ENCODE data around the gene MIOS. TPM values are rescaled to one million over a fixed set of nuclear protein-coding genes. Genes with fewer than 3 reads are reported as not detected.

Gene MIOS
- 49.5 TPM for total RNA-seq

DNA sequence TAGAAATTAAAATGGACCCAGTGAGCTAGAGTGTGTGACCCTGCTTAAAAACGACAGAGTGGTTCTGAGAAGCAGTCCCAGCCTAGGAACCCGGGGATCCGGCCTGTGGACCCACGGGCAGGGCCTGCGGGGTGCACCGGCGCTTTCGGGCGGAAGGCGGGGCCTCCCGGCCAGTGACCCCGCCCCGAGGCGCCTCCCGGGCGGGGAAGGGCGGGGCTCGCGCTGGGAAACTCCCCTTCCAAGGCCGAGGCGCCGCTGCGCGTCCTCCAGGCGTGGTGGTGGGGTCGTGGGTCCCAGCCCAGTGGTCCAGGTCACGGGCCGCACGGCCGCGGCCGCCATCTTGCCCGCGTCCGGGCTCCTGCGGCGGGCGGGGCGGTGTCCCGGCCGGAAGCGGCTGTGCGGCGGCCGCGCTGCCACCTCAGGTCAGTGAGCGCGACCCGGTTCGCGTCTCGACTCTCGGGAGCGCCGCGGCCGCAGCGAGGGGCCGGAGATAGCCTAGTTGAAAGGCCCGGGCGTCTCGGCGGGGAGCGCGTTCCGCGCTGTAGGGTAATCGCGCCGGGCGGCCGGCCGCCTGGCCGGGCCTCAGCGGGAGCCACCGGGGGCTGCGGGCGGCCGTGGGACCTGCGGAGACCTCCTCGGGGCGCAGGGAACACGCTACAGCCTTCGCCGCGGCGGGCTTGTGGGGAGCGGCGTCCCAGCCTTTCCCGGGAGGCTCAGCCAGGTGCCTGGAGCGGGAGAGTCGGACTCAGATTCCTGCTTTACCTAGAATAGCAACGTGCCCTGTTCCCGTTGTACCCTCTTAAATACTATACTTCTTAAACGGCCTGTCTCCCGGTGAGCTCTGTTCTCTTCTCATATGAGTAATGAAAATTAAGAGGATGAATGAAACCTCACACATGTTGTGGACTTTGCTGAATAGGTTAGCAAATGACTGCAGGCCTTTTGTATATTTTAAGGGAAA lies at the start of gene MIOS:
Gene MIOS (plus strand): TSS at position 234 of the 961 bp plus-strand sequence. CDS start 5,592 bp downstream, outside the sequence.
- DNase-seq (ENCODE audit: low spot score), result peak; percentile 85

DNA sequence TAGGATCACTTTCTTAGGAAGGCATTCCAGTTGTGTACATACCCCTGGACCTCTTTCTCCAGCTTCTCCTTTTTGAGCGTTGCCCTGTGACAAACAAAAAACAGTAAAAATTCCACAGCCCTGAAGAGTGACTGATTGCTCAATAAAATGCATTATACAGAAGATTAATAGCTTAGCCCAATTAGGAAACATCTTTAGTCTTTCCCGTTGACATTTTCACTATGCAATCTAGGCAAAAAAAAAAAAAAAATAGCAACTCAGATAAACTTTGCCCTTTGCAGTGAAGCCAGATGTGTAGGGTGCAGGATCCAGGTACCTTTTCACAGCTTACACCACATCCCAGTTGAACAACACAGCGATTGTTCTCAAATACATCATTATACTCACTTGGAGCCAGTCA lies 48.9 kb upstream of the MIOS start:
- no peak for DNase-seq (ENCODE audit: low spot score)

DNA sequence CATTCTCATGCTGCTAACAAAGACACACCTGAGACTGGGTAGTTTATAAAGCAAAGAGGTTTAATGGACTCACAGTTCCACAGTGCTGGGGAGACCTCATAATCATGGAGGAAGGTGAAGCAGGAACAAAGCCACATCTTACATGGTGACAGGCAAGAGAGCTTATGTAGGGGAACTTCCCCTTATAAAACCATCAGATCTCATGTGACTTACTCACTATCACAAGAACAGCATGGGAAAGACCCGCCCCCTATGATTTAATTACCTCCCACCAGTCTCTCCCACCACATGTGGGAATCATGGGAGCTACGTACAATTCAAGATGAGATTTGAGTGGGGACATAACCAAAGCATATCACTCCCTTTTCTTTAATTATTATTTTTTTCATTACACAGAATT lies 47.6 kb upstream of the MIOS start:
- DNase-seq (ENCODE audit: low spot score), result no peak

DNA sequence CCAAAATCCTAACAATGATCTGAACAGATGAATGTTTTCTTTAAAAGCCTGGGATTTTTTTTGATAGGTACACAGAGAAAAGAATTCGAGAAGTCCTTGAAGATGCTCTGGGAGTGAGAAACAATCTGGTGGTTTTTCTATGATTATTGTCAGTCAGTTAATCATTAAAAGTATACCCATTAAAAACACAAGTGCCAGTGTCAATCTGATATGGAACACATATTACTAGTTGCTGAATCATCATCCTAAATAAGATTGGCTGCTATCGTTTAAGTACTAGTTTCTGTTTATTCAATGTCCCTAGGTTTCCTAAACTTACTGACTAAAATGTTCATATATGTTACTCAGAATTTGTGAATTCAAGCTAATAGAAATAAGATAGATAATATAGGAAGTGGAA lies 47.2 kb upstream of the MIOS start:
- DNase-seq (ENCODE audit: low spot score), result no peak

DNA sequence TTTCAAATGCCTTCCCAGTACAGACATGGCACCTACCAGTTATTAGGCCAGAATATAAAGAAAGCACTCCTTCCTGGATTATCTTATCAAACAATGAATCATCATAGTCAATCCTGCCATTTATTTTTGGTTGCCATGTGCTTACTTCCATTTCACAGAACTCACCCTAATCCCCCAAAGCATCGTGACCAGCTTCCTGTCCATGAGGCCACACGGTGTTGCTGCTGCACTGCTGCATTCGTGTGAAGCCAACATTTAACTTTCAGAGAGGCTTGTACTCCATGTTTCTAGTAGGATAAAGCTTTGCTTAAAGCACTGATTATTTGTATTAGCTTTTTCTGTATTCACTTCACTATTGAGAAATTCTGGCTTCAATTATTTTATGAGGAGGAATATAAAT lies 45.4 kb upstream of the MIOS start:
- no peak for DNase-seq (ENCODE audit: low spot score)

DNA sequence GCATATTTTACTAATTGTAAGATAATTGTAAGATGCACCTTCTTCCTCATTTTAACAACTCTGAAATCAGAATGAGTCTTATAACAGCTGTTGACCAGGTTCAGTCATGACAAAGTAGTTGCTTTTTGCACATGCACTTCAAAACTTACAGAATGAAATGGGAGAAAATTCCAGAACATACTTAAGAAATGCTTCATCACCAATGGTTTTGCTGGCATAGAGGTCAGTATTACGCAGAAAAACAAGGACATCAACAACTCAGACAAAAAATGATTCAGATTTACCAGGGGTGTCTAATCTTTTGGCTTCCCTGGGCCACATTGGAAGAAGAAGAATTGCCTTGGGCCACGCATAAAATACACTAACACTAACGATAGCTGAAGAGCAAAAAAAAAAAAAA lies 44.3 kb upstream of the MIOS start:
- DNase-seq (ENCODE audit: low spot score), result no peak

DNA sequence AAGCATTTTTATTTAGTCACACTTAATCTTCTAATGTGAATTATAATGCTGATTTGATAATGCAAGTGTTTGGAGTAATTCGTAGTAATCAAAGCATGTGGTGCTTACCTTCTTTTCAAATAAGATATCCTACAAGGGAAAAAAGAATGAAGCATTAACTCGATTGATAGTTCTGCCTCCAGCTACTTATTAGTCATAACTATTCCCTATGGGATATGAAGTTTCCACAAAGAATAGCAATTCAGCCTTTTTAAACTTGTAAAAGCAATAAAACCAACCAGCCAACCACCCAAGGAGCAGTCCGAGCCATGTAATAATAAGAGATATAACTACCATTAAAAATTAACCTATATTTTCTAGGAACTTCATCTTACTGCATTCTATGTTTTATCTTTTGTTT lies 42.6 kb upstream of the MIOS start:
- no peak for DNase-seq (ENCODE audit: low spot score)

DNA sequence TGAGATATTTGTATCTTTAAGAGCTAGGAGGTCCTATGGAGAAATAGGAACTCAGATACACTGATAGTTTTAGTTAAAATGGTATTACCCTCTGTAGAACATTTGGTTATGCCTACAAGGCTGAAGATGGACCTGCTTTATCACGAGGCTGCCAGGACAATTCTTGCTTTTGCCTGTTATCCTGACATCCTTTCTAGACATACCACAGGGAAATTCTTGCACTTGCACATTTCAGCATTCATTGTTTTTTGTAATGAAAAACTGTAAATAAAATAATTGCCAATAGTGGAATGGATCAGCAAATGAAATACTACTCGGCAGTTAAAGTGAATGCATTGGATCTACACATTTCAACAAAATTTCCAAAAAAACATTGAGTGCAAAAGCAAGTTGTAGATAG lies 40.7 kb upstream of the MIOS start:
- DNase-seq (ENCODE audit: low spot score), result no peak

DNA sequence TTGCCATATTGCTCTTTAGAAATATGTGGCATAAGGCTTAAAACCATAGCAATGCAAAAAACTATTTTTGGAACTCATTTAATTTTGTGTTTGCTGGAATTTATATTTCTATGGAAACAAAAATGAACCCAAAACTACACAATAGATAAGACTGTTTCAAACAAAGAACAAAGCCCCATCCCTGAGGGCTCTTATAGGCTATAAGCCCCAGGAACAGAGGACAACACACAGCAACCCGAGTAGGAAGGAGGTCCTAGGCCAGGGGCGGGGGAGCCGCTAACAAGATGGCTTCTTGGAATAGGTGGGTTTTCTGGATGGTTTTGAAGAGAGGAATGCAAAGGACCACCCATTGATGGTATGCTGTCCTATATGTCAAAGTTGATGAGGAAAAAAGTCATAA lies 39.6 kb upstream of the MIOS start:
- no peak for DNase-seq (ENCODE audit: low spot score)

DNA sequence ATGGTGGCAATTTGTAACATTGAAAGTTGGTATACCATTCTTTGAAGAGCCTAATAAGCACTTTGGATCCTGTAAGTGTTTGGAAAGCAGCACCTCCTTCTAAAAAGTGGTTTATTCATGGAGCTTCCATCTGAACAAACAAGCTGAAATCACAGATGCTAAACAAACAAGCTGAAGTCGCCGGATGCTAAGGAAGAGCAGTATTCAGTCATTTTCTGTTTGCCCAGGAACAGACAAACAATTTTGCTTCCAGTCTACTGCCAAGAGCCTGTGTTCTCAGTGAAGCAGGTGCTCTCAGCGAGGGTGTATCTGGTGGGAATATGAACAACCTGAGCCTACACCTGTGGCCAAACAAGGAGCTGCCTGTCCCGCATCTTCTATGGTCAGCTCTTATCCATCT lies 37.4 kb upstream of the MIOS start:
- DNase-seq (ENCODE audit: low spot score), result no peak

DNA sequence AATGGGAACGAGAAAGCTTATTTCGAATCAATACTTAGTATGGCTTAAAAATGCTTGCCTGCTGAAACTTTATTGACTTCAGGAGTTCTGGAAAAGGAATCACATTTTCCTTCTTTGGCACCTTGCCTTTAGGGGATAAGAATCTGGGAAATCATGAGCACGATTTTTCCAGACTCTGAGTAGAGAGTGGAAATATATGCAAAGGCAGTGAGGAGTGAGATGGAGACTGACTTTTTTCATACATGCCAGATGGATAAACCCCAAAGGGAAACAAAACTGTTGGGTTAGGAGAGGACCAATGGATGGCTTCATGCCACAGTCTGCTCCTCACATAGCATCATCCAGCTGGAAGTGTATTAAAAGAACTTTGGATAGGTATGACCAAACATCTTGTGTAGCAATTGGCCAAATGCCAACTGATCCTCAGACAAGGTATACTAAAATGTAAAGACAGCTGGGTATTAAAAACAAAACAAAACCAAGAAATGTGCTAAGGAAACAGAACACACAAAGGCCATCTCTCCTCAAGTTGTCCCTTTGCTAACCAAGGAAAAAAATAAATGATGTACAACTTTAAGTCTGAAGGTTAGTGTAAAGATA lies 32.8 kb upstream of the MIOS start:
- DNase-seq (ENCODE audit: low spot score), result no peak

DNA sequence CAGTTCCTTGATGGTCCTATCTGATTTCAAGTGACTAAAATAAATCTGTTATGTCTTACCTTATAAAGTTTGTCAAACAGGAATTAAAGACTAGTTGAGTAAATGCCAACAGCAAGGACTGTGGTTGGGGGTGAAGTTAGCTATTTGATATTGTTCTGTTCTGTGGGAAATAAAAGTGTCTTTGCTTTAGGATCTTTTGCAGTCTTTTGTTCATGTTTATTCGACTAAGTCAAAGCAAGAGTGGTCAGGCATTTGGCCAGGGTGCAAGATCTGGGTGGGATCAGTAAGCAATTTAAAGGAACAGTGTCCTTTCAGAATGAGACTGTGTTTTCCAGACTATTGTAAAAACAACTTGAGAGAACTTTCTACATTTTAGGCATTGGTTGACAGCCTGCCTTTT lies 31.0 kb upstream of the MIOS start, which contains the start of gene COL28A1:
Gene COL28A1 (minus strand): TSS at position 183 of the 400 bp plus-strand sequence. CDS start 2,998 bp downstream, outside the sequence.
- DNase-seq (ENCODE audit: low spot score), result no peak

DNA sequence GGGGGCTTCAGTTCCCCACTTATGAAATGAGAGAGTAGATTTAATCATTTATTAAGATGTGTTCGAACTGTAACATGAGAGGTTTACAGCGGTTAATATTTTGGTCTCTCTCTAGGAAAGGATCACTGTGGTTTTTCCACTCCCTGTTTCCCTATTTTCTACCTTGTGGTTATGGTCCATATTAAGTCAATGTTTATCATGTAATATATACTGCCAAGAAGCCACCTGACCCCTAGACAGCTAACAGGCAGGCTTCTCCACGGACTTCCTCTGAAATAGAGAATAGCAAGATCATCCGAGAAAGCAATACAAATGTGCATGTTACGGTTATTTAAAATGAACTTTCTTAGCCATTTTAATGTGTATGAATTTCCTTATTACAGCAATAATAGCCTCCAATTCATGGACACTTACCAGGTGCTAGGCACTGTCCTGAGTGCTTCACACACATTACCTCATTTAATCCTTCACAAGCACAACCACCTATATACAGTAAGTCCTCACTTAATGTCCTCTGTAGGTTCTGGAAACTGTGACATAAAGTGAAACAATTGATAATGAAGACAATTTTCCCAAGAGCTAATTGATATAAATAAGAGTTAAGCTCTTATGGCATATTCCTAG lies 30.2 kb upstream of the MIOS start:
- no peak for DNase-seq (ENCODE audit: low spot score)

DNA sequence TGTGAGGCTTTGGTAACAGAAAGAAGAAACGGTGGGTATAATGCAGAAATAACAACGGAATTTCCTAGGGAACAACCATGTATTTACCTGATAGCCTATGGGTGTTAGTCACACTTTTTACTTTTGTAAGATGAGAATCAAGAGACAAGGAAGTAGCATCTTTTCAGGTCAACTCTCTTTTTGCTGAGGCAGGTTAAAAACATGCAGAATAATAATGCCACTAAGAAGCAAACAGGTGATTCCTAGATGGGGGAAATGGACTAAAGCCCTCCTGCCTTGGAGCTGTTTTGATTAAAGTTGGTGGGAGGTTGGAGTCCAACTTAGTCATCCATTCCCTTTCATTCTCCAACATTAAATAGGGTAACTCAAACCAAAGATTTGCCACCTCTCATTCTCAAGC lies 29.0 kb upstream of the MIOS start:
- no peak for DNase-seq (ENCODE audit: low spot score)

DNA sequence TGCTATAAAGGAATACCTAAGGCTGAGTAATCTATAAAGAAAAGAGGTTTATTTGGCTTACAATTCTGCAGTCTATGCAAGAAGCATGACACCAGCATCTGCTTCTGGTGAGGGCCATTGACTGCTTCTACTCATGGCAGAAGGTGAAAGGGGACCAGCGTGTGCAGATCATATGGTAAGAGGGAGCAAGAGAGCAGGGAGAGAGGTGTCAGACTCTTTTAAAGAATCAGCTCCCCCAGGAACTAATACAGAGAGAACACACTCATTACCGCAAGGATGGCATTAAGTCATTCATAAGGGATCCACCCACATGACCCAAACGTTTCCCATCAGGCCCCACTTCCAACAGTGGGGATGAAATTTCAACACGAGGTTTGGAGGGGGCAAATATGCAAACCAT lies 27.5 kb upstream of the MIOS start:
- no peak for DNase-seq (ENCODE audit: low spot score)

DNA sequence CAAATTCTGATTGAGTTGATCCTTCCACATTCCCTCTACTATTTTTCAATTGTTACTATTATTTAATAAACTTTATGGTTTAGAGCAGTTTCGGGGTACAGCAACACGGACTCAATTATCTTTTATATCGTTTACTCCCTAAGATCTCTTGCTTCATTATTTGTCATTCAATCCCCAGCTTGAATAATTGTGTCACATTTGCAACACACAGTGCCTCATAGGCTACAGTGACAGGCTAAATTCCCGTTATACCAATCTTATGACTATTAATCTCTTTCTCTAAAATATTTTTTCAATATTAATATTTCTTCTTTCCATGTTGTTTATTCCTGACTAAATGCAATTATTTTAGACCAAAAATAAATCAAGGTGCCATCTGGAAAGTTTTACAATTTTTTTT lies 27.0 kb upstream of the MIOS start:
- DNase-seq (ENCODE audit: low spot score), result no peak

DNA sequence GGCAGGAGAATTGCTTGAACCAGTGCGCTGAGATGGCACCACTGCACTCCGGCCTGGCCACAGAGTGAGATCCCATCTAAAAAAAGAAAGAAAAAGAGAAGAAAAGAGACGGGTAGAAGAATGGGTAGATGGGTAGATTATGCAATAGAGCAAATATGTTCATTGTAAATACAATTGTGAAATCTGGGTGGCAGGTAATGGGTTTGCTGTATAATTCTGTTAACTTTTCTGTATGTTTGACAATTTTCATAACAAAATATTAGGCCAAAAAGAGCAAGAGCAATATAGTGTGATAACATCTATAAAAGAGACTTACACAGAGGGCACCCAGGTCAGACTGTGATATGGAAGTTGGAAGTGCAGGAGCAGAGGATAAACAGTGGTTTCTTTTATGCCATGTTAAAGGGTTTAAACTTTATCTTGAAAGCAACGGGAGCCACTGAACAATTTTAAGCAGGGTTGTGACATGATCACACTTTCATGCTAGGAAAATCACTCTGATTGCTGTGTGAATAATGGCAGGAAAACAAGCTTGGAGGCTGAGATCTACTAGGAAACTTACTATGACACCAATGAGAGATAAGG lies 24.3 kb upstream of the MIOS start:
- no peak for DNase-seq (ENCODE audit: low spot score)

DNA sequence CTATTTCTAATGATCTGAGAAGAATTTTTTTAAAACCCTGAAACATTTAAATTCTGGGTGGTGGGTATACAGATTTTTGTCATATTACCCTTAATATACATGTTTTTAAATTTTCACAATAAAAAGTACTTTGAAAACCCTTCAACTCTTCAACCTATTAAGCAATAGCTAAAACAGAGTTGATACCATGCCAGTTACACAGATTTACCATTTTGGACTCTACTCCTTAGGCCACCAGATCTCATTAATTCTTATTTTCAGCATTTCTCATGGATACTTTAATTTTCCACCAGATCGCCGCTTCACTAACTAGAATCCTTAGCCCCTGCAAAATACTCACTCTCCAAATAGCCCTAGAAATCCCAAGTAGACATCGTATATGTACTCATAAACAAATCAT lies 18.3 kb upstream of the MIOS start:
- DNase-seq (ENCODE audit: low spot score), result no peak

DNA sequence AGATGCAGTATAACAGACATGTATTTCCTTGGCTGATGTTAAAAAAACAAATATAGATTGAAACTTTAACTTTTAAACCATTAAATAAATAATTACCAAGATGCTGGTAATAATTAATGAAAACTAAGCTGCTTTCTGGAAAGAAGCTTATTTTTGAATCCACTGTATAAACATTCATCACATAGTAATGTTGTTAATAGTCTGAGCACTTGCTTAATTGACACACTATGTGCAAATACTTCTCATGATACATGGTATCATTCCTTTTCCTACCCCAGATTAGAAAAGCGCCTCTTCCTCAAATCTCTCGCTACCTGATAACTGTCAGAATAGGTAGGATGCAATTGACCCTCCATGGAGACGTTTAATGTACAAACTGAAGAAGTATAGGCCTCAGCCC lies 16.0 kb upstream of the MIOS start:
- DNase-seq (ENCODE audit: low spot score), result no peak

DNA sequence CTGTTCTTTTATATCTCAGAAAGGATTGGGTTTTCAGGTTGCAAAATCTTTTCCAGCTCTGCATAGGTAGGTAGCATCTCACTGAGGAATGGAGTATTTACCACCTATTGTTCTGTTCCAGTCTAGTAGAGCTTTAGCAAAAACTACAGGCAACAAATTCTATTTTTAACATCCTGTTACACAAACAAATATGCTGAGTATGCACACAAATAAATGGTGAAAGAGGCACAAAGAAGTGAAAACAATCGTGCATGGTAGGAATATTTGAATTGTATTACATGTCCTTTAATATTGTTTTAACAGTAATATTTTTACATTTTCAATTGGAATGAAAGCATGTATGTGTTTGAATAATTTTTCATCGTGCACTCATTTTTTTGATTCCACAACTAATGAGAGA lies 14.5 kb upstream of the MIOS start:
- DNase-seq (ENCODE audit: low spot score), result no peak

DNA sequence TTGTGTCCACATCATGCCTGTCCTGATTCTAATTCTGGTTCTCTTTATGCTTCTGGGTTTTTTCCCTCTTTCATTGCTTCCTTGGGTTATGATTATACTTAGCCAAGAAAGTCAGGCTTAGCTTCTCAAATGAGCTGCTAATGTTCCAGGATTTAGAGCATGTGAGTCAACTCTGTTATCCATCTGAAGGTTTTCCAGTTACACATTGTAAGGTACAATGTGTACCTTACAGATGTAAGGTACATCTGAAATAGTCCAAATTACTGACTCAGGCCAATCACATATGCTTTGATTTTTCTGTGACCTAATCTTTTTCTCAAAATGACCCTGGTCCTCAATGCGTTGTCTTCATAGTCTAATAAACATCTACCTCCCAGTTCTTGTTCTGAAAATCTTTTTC lies 13.3 kb upstream of the MIOS start:
- DNase-seq (ENCODE audit: low spot score), result no peak

DNA sequence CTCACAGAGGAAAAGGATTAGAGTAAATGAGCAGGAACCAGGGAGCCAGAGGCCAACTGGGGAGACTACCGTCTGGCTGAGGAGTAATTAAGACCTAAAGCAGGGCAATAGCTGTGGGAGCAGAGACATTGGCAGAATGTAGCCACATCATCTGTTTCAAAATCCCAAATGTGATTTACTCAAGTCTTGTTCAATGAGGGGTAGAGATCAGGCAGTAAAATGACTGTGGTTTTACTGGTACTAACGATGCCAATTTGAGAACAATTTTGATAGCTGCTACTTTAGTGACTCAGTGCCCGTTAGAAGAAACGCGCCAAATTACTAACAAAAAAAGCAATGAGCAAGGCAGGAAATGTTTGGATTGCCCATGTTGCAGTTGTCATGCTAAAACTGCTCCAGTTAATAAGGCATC lies 12.7 kb upstream of the MIOS start:
- no peak for DNase-seq (ENCODE audit: low spot score)

All from ureter (tissue), 1 donor.